CD4-positive, alpha-beta T cell treated with Interferon alpha-2 for 1 hour (primary cell): ENCODE results near the gene CSNK2B.
A peak's percentile ranks its signal among the peaks of the same experiment; 100 is the strongest.

ENCODE experiments used
- DNase-seq, 2 donors: peaks; one replicate each; pipeline ENCODE4 v3.0.0-alpha.2; 2020 to 2022

Gene CSNK2B

DNA sequence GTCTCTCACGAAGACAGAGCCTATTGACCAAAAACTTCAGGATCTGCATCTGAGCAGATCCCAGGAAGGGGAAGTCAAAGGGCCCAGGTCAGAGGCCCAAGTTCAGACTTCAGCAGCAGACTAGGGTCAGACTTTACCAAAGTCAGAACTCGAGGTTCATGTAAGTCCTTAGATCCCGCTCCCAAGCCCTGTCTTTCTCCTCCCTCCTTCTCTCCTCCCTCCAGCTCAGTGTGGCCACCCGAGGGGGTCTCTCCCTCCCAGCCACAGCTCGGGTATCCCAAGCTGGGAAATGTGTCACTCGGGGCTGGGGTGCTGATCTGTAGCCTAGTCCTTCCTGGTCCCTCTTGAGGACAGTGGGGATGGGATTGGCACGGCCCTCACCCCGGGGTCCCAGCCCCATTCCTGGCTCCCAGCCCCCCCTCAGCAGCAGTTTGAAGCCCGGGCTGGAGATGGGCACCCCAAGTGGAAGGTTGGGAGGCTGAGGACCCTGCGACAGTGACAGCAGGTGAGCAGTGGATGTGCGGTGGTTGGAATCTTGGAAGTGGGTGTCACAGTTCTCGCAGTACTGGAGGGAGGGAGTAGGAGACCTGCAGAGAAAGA, 3.7 kb upstream of the CSNK2B start:
- DNase-seq: no peak

DNA sequence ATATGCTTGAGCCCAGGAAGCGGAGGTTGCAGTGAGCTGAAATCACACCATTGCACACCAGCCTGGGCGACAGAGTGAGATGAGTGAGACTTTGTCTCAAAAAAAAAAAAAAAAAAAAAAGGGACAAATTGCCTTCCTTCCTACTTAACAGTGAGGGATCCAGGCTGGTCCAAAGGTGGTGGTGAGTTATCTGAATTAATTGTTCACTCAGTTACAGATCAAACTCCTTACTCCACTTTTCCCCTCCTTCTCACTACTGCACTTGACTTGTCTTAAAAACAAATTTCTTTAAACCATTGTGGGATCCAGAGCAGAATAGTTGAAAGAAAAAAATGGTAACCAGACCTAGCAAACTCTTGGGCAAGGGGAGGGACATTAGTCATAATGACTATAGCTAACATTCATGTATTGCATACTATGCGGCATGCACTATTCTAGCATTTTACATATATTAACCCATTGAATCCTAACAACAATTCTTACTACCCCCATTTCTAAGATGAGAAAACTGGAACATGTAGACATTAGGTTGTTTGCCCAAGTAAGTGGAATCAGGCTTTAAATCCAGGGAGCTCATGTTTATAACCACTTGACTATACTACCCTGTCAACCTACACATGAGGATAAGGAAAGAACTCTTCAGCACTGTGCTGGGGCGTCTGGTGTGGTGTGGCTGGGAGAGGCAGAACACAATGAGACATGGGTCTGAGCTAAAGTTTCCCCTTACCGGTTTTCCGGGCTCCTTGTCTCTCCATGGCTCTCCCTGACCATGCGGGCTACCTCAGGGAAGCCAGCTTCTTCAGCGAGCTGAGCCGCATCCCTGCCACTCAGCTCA, 2.5 kb upstream of the CSNK2B start:
- DNase-seq: no peak

GRCh38 chr6:31663961-31664789, 1.7 kb upstream of the CSNK2B start:
- DNase-seq: peak in 1 of 2 donors; percentile 20

GRCh38 chr6:31664790-31665500, 935 bp upstream of the CSNK2B start, which contains the start of gene GPANK1:
GPANK1 (minus strand) TSS chr6:31664997; CDS start chr6:31664478, 519 bp downstream.
- peak; percentile 92 to 94 for DNase-seq

DNA sequence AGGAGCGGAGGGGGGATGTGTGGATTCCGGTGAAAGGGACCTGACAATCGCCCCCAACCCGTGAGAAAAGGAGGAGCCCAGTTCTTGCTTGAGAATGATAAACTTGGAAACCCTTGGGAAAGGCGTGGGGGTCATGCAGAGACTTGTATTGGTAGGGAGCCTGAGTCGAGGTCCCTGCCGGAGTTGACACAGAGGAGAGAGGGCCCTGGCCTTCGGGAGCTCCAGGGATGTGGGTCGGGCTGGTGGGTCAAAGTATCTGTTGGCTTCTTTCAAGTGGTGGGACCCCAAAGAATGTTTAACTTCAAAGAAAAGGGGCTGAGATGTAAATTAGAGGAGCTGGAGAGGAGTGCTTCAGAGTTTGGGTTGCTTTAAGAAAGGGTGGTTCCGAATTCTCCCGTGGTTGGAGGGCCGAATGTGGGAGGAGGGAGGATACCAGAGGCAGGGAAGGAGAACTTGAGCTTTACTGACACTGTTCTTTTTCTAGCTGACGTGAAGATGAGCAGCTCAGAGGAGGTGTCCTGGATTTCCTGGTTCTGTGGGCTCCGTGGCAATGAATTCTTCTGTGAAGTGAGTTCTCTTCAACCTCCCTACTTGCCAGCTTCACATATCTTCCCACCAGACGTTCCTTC, 571 bp downstream of the CSNK2B start:
- peak in 1 of 2 donors; percentile 8 for DNase-seq

- no peak for DNase-seq
Measured at GRCh38 chr6:31669676-31670075, 3.8 kb downstream of the CSNK2B start, which contains the start of gene LY6G5B. LY6G5B (plus strand) TSS chr6:31669976; CDS start chr6:31670951, 975 bp downstream.

- no peak for DNase-seq
Measured at GRCh38 chr6:31676322-31676903, 10.5 kb downstream of the CSNK2B start.

DNA sequence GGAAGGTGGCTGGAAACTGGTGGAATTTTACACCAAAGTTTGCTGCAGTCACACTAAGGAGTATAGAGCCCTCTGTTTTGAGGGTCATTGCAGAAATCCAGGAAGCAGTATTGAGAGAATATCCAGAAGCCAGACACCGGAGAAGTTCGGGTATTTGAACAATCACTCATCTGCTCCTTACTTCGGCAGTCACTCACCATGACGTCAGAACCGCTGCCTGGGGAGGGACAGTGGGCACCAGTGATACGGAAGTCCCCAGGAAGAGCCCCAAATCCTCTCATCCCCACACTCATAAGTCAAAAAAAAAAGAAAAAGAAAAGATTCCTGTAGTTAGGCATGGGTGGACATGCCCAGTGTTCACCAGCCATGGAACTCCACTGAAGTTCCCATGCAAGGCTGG, 11.0 kb downstream of the CSNK2B start:
- no peak for DNase-seq

- DNase-seq: no peak
Measured at GRCh38 chr6:31677955-31678354, 12.1 kb downstream of the CSNK2B start.

DNA sequence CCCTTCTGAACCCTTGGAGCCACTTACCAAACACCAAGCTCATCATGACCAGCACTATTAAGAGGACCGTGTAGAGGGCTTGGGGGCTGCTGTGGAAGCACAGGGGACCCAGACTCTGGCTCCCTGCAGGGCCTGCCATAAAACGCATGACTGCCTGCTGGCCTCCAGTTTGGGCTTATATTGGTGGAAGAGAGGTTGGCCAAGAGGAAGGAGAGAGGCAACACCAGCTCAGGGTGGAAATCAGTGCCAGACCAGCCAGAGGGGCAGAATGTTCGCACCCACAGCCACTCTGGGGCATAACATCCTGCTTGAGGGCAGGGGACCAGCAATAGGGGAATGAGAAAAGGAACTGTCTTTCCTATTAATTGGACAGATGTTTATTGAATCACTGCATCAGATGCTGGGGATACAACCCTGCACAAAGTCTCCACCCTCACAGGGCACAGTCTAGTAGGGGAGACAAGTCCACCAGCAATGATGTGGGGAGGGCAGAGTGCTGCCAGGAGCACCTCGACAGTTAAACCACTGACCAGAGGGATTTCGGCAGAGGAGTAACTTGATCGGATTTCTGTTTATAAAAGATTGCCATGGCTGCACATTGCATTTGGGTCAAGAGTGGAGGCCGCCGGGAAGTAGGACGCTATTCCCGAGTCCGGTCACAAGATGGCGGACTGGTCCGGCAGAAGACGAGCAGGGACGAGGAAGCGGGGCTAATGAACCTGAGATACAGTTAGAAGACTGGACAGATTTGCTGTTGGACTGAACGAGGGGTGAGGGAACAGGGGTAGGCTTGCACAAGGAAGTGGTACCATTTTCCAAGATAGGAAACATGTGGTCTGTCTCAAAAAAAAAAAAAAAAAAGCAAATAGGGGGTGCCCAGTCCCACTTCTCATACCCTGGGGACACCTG, 14.6 kb downstream of the CSNK2B start, which contains the start of gene LY6G5C:
LY6G5C (minus strand) TSS at position 842 of the 909 bp plus-strand sequence; CDS start at position 148, 694 bp downstream.
- DNase-seq: peak; percentile 77 to 80

GRCh38 chr6:31681135-31681671, 15.3 kb downstream of the CSNK2B start:
- DNase-seq: peak; percentile 9 to 44

GRCh38 chr6:31683591-31683990, 17.7 kb downstream of the CSNK2B start:
- no peak for DNase-seq

- no peak for DNase-seq
Measured at GRCh38 chr6:31686483-31686882, 20.6 kb downstream of the CSNK2B start.

DNA sequence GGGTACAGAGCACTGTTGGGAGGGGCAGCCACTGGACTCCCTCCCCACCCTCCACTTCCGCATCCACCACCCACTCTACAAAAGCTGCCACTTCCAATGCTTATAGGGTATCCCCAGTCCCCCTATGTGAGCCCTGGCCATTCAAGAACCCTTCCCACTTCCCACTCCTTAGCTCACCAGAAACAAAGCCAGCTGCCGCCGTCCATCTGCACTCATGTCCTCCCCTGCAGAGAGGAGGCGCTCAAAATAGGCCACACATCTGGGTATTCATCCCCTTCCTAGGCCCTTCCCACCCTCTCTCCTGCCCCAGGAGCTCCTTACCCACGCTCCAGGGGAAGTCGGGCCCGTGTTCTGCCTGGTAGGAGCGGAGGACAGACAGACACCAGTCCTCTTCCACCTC, 21.4 kb downstream of the CSNK2B start:
- DNase-seq: no peak

DNA sequence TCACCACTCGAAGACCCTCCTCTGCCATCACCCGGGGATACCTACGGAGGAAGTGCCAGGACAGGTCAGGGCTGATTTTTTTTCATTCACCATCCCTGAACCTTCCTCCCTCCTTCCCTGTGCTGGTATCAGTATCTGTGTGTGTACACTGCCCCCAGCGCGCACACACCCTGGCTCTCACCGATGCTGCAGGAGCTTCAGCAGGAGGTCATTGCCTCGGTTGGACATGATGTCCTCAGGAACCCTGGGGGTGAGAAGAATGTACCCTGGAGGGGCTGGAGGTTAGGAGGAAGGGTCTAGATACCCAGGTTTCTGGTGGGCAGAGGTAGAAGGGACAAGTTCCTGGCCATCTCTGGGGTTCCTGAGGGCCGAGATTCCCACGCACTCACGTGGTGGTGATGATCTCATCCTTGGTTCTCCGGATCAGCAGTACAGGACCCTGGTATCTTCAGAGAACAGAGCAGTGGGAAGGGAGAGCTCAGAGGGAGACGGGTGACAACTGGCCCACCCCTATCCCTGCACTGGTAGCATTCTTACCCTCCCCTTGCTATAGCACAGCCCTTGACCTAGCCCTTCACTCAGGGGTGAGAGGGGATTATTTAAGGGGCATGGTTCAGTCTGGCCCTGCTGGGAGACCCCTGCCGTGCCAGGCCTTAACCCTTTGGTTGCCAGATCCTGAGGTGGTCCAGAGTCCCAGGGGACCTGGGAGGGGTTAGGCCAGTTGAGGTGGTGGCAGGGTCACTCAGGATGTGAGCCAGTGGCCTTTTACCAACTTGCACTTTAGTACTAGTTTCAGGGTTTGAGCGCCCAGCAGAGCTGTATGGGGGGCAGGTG, 22.2 kb downstream of the CSNK2B start:
- no peak for DNase-seq

DNA sequence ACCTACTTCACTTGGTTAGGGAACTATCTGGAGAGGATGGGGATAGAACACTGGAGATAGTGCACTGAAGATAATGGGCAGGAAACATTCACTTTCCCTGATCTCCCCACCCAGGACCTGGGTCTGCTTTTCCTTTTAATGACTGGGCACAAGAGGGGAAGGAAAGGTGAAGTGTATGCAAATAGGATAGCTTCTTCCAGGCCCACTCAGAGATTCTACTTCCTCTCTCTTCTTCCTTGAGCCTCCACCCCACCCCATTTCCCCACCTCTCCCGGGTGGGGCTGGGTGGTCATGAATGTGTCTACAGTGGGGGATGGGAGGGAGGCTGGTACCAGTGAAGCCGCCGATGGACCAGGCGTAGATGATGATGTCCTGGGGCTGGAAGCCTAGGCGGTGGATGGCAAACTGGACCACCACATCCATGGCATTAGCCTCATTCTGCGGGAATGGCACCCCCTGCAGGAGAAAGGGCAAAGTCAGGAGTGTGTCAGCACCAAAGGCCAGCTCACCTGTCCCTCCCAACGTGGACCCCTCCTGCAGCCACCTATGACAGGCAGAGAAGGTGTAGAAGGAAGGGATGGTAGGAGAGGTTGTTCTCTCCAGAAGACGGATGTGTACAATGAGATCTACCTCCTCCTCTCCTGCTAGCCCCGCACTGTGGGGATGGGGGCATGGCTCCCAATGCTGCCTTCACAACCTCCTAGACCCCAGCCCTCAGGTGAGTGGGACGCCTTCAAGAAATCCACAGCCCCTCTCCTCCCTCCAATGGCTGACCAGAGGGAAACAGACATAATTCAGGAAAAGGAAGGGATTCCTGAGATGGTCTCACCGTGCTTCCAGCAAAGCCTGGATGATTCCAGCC, 23.6 kb downstream of the CSNK2B start:
- peak in 1 of 2 donors; percentile 18 for DNase-seq

- DNase-seq: no peak
Measured at GRCh38 chr6:31690231-31691077, 24.6 kb downstream of the CSNK2B start.
